HL-60 (cell line): ENCODE data around the gene SLC22A1.

Source experiments
- GABPA ChIP-seq: IDR thresholded peaks from 2 replicates; pipeline ENCODE4 v1.6.1; 2012; ENCODE audit warnings: low read depth
- TF ChIP-seq, protein P1 (sequence below): IDR thresholded peaks from 2 replicates; pipeline ENCODE4 v1.6.1; 2012; ENCODE audit warnings: low read depth; ENCODE audit not compliant: insufficient replicate concordance

DNA sequence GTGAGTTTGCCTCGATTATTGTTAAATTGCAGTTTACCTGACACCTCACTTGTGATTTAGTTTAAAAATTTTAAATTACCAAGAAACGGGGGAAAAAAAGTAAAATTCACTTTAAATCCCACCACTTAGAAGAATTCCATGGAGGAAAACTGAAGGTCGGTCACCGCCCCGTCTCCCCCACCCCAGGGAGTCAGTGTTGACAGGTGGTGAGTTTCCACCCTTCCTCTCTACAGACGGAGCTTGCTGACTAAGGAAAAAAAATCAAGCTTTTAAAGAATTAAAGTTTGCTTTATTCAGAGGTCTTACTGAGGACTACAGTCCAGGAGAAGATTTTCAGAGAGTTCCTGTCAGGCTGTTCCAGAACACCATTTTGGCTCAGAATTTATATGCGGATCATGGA is 42.3 kb downstream of the SLC22A1 start:
- TF ChIP-seq GABPA: no peak
- TF ChIP-seq, protein P1, sequence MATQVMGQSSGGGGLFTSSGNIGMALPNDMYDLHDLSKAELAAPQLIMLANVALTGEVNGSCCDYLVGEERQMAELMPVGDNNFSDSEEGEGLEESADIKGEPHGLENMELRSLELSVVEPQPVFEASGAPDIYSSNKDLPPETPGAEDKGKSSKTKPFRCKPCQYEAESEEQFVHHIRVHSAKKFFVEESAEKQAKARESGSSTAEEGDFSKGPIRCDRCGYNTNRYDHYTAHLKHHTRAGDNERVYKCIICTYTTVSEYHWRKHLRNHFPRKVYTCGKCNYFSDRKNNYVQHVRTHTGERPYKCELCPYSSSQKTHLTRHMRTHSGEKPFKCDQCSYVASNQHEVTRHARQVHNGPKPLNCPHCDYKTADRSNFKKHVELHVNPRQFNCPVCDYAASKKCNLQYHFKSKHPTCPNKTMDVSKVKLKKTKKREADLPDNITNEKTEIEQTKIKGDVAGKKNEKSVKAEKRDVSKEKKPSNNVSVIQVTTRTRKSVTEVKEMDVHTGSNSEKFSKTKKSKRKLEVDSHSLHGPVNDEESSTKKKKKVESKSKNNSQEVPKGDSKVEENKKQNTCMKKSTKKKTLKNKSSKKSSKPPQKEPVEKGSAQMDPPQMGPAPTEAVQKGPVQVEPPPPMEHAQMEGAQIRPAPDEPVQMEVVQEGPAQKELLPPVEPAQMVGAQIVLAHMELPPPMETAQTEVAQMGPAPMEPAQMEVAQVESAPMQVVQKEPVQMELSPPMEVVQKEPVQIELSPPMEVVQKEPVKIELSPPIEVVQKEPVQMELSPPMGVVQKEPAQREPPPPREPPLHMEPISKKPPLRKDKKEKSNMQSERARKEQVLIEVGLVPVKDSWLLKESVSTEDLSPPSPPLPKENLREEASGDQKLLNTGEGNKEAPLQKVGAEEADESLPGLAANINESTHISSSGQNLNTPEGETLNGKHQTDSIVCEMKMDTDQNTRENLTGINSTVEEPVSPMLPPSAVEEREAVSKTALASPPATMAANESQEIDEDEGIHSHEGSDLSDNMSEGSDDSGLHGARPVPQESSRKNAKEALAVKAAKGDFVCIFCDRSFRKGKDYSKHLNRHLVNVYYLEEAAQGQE: no peak
